Stimulated activated CD4-positive, alpha-beta T cell treated with anti-CD3 and anti-CD28 coated beads, Interleukin-12 subunit alpha, Interleukin-12 subunit beta, amount 100 ng/mL, for 48 hours (primary cell): ENCODE data around the gene MAGEL2.

Source experiments
- DNase-seq, 3 donors: peaks; one replicate each; pipeline ENCODE4 v3.0.0-alpha.2; 2020; ENCODE audit warnings: low read depth in 2 of 3, low spot score in 1 of 3

Gene MAGEL2

DNA sequence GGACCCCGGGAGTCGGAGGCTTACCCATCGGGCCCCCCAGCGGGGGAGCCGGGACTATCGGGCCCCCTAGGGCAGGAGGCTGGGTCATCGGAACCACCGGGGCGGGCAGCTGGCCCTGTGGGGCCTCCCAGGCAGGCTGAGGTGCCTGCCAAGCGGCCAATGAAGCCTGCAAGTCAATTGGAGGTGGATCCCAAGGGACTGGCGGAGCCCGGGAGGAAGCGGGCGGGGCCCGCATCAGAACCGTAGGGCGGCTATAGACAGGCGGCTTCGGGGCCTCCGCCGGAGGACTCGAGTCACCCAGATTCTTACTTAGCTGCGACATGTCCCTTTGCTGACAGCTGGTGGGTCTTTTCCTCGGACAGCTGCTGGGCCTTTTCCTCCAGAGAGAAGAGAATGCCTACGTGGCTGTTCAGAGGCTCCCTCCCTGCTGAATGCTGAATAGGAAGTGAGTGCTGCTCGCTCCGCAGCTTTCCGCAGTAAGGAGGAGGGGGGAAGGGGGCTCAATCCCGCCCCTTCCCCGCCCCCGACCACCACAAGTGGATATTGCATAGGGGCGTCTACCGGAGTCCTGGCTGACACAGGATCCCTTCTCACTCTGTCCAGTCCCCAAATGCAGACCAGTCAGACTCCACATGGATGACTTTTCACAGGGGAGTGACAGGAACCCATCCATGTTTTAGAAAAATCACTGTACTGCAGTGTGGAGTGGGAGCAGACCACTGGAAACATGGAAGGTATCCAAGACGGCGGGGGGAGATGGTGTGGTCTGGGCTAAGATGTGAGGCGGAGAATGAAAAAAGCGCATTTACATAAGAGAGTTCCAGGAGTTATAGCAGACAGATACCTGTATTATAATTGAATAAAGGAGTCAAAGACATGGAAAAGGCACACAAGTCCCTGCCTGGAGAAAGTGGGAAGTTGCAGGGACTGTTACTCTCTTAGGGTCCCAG, at the start of gene MAGEL2:
TSS of gene MAGEL2 (minus strand) at position 447 of the 950 bp plus-strand sequence. CDS start at position 322, 125 bp downstream.
- DNase-seq: no peak

DNA sequence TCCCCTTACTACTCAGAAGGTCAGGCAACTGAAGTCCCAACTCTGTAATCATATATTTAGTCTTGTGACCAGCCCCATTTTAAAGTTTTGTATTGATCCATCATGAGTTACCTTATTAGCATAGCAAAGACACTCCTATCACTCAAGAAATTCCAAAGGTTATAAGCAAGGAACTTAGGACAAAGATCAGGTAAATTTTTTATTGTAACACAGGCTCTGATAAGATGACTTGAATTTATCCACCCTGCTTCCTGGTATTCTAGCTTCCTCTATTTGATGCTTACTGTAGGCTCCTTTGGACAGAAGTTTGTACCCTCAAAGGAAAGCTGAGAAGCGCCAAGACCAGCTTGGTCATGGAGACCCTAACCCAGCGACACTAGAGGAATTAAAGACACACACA, 47.6 kb upstream of the MAGEL2 start:
- no peak for DNase-seq

- no peak for DNase-seq
These were observed 46.9 kb upstream of the MAGEL2 start for GRCh38 chr15:23694592-23694991.

- DNase-seq: no peak
These were observed 42.8 kb upstream of the MAGEL2 start for GRCh38 chr15:23690450-23690852.

- no peak for DNase-seq
These were observed 42.3 kb upstream of the MAGEL2 start for GRCh38 chr15:23690015-23690414.

- peak in 1 of 3 donors; percentile 0 for DNase-seq
These were observed 39.4 kb upstream of the MAGEL2 start, which contains the start of gene NDN for GRCh38 chr15:23687143-23687470. Gene NDN, minus strand, starts transcription at chr15:23687305. Its CDS starts 88 bp downstream, at chr15:23687217.

- DNase-seq: no peak
These were observed 38.9 kb upstream of the MAGEL2 start for GRCh38 chr15:23686466-23687142.

DNA sequence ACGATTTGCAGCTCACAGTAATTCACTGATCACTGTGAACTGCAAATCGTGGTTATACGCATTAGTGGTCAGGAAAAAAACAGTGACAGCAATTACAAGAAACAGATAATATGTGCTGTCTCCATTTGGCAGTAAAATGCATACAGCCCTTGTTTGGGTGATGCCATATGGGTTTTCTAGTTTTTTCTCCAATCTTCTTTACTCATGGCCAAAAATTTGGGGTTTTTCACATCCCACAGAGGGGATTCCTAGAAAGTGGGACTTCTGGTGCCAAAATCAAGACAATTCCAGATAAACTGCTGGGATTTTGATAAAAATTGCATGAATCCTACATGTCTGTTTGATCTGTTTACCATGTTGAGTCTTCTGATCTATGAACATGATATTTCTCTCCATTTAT, 23.8 kb upstream of the MAGEL2 start:
- DNase-seq: no peak

DNA sequence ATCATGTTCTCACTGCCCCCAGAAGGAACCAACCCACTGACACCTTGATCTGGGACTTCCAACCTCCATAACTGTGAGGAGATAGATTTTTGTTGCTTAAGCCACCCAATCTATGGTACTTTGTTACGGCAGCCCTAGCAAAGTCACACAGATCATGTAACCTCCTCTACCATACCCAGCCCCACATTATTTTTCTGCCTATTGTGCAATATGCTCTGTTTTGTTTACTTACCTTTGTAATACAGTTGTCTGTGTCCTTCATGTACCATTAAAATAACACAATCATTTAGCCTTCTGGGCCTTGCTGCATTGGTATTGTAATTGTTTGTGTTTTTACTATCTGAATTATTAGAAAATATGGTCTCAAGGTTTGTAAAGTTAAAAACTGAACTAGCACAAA, 23.3 kb upstream of the MAGEL2 start:
- DNase-seq: no peak

- DNase-seq: no peak
These were observed 15.6 kb upstream of the MAGEL2 start for GRCh38 chr15:23663232-23663631.

DNA sequence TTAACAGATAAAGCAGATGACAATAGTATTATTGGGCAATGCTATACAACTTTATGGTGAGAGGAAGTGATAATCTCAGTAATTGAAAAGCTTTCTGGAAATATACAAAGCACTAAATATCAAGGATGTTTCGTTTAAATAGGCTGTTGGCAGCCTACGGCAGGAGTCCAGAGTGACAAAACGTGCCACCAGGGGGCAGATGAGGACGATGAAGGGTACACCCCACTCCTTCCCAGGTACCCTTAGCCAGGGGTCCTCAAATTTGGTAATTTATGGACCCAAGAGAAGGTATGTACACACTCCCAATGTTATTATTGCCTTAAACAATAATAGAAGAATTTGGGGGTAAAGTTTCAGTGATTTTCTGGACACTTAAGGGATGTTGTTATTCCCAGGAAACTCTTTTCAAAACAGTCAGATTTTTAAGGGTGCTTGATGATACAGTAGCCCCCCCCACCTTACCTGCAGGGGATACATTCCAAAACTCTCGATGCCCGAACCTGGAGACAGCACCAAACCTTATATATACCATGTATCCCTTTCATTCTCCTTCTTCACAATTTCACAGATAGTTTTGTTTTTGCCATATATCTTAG, 1.4 kb upstream of the MAGEL2 start:
- peak in 2 of 3 donors; percentile 8 to 26 for DNase-seq

GRCh38 chr15:23647001-23647295, 719 bp downstream of the MAGEL2 start:
- no peak for DNase-seq

GRCh38 chr15:23646165-23647000, 1.3 kb downstream of the MAGEL2 start:
- no peak for DNase-seq

- no peak for DNase-seq
These were observed 2.1 kb downstream of the MAGEL2 start for GRCh38 chr15:23645371-23646164.

- no peak for DNase-seq
These were observed 2.8 kb downstream of the MAGEL2 start for GRCh38 chr15:23644829-23645228.

GRCh38 chr15:23642413-23643044, 5.1 kb downstream of the MAGEL2 start:
- peak in 2 of 3 donors; percentile 25 to 50 for DNase-seq

- no peak for DNase-seq
These were observed 13.5 kb downstream of the MAGEL2 start for GRCh38 chr15:23634181-23634580.

DNA sequence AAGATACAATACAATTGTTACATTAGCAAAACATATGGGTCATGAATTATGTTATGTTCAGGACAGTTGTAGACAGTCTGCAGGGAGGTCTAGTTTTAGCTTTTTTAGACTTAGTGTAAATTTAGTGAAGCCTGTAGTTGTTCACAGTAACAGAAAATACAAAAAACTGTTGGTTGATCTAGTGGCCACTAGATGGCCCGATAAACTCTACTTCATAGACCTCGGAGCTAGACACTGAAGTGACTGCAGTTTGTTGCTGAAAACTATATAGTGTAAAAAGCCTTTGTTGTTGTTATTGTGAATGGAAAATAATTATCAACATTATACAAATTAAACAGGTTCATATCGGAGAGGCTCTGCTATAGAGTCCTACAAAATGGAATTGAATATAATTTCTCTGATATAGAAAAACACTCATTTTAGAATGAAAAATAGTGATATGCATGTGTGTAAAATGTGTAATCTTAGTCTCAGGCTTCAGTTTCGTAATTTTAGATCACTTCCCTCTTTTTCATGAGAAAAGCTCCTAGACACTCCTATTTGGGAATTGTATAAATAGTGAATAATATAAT, 18.3 kb downstream of the MAGEL2 start:
- no peak for DNase-seq

GRCh38 chr15:23628612-23629233, 18.9 kb downstream of the MAGEL2 start:
- no peak for DNase-seq
